Activated CD4-positive, alpha-beta T cell treated with anti-CD3 and anti-CD28 coated beads, Interleukin-2, Interleukin-6, amounts not matched to agents 100 ng/mL and 50 ng/mL, durations not matched to agents 16 hours and 8 hours (primary cell): ENCODE data around the gene MEGF11.
A peak's percentile ranks its signal among the peaks of the same experiment; 100 is the strongest.

ENCODE experiments used
- DNase-seq: peaks from one replicate; pipeline ENCODE4 v3.0.0-alpha.2; 2020

The MEGF11 gene

GRCh38 chr15:66211670-66212562 lies 41.6 kb downstream of the MEGF11 start:
- peak; percentile 33 for DNase-seq

GRCh38 chr15:66210684-66211083 lies 42.9 kb downstream of the MEGF11 start:
- DNase-seq, result no peak

GRCh38 chr15:66198757-66199156 lies 54.8 kb downstream of the MEGF11 start:
- DNase-seq, result no peak

- DNase-seq, result no peak
Observed at GRCh38 chr15:66196602-66197001, 56.9 kb downstream of the MEGF11 start.

GRCh38 chr15:66195621-66196230 lies 57.8 kb downstream of the MEGF11 start:
- no peak for DNase-seq

GRCh38 chr15:66193066-66193465 lies 60.5 kb downstream of the MEGF11 start:
- DNase-seq, result no peak

GRCh38 chr15:66190746-66191145 lies 62.8 kb downstream of the MEGF11 start:
- no peak for DNase-seq

- DNase-seq, result no peak
Observed at GRCh38 chr15:66189291-66189690, 64.3 kb downstream of the MEGF11 start.

- no peak for DNase-seq
Observed at GRCh38 chr15:66188464-66188863, 65.1 kb downstream of the MEGF11 start.

- DNase-seq, result no peak
Observed at GRCh38 chr15:66187271-66187670, 66.3 kb downstream of the MEGF11 start.

GRCh38 chr15:66186049-66186825 lies 67.3 kb downstream of the MEGF11 start:
- no peak for DNase-seq

GRCh38 chr15:66184936-66185790 lies 68.4 kb downstream of the MEGF11 start:
- DNase-seq, result no peak

- no peak for DNase-seq
Observed at GRCh38 chr15:66184492-66184891, 69.1 kb downstream of the MEGF11 start.

GRCh38 chr15:66180531-66181097 lies 72.9 kb downstream of the MEGF11 start:
- no peak for DNase-seq

- no peak for DNase-seq
Observed at GRCh38 chr15:66178531-66178910, 75.0 kb downstream of the MEGF11 start.

GRCh38 chr15:66172324-66172980 lies 81.1 kb downstream of the MEGF11 start:
- no peak for DNase-seq

GRCh38 chr15:66171841-66172240 lies 81.7 kb downstream of the MEGF11 start:
- no peak for DNase-seq

GRCh38 chr15:66170716-66171115 lies 82.8 kb downstream of the MEGF11 start:
- no peak for DNase-seq

GRCh38 chr15:66170042-66170441 lies 83.5 kb downstream of the MEGF11 start:
- no peak for DNase-seq

- no peak for DNase-seq
Observed at GRCh38 chr15:66169625-66170024, 83.9 kb downstream of the MEGF11 start.

- no peak for DNase-seq
Observed at GRCh38 chr15:66169023-66169422, 84.5 kb downstream of the MEGF11 start.

GRCh38 chr15:66167854-66168253 lies 85.7 kb downstream of the MEGF11 start:
- no peak for DNase-seq
